A549 (cell line): Measurements from ENCODE around the gene BAIAP2L1.

Source experiments
- BCL3 ChIP-seq: fragments of >200 bp; sonication (Bioruptor Twin); formaldehyde crosslinking; IDR thresholded peaks from 3 replicates; pipeline ENCODE4 v1.6.1; 2016
- CBX8 ChIP-seq: fragments of 200-600 bp; sonication (generic); IDR thresholded peaks from 2 replicates; pipeline ENCODE4 v1.6.1; 2016
- CTCF ChIP-seq: fragments of >200 bp; sonication (Bioruptor Twin); formaldehyde crosslinking; IDR thresholded peaks from 3 replicates; pipeline ENCODE4 v1.5.1; 2016
- EHMT2 ChIP-seq: fragments of 200-600 bp; sonication (generic); IDR thresholded peaks from 2 replicates; pipeline ENCODE4 v1.6.1; 2016; ENCODE audit warnings: antibody characterized with exemption, low read depth, mild to moderate bottlenecking, moderate library complexity
- MAFK ChIP-seq: fragments of 450-650 bp; IDR thresholded peaks from 2 replicates; pipeline ENCODE4 v1.6.1; 2014; ENCODE audit not compliant: partially characterized antibody
- MYC ChIP-seq: IDR thresholded peaks from 2 replicates; pipeline ENCODE4 v1.6.1; 2012; ENCODE audit warnings: mild to moderate bottlenecking, inconsistent platforms, low read length, improper control_type of control experiment, borderline replicate concordance
- POLR2A ChIP-seq: IDR thresholded peaks from 2 replicates; pipeline ENCODE4 v1.6.1; 2012; ENCODE audit warnings: mild to moderate bottlenecking, low read length
- POLR2AphosphoS2 ChIP-seq: conservative IDR thresholded peaks from 2 replicates; pipeline ENCODE4 v1.6.1; 2012; ENCODE audit warnings: low read length, improper control_type of control experiment, inconsistent platforms
- RFX5 ChIP-seq: fragments of 450-650 bp; IDR thresholded peaks from 2 replicates; pipeline ENCODE4 v1.7.1; 2014; ENCODE audit warnings: antibody characterized with exemption, mild to moderate bottlenecking, moderate library complexity
- SMC3 ChIP-seq: fragments of >200 bp; sonication (Bioruptor Twin); formaldehyde crosslinking; IDR thresholded peaks from 3 replicates; pipeline ENCODE4 v1.6.1; 2018; ENCODE audit warnings: inconsistent platforms
- SREBF2 ChIP-seq: fragments of 450-650 bp; IDR thresholded peaks from 2 replicates; pipeline ENCODE4 v1.6.1; 2014; ENCODE audit warnings: mild to moderate bottlenecking, moderate library complexity
- ZNF302 ChIP-seq: fragments of 250-450 bp; sonication (Bioruptor Pico); IDR thresholded peaks from 2 replicates; pipeline ENCODE4 v1.9.0; 2021; ENCODE audit warnings: inconsistent platforms, mild to moderate bottlenecking, moderate library complexity

GRCh38 chr7:98335411-98335977 is 65.4 kb downstream of the BAIAP2L1 start:
- TF ChIP-seq CTCF (no peak), SREBF2 (no peak), ZNF302 (no peak), CBX8 (no peak), SMC3 (no peak), POLR2A (no peak), POLR2AphosphoS2 (no peak), BCL3 (no peak), MYC (no peak), RFX5 (no peak), EHMT2 (no peak), MAFK (no peak)
